ENCODE measurements around the gene GPX6.

Gene GPX6

DNA sequence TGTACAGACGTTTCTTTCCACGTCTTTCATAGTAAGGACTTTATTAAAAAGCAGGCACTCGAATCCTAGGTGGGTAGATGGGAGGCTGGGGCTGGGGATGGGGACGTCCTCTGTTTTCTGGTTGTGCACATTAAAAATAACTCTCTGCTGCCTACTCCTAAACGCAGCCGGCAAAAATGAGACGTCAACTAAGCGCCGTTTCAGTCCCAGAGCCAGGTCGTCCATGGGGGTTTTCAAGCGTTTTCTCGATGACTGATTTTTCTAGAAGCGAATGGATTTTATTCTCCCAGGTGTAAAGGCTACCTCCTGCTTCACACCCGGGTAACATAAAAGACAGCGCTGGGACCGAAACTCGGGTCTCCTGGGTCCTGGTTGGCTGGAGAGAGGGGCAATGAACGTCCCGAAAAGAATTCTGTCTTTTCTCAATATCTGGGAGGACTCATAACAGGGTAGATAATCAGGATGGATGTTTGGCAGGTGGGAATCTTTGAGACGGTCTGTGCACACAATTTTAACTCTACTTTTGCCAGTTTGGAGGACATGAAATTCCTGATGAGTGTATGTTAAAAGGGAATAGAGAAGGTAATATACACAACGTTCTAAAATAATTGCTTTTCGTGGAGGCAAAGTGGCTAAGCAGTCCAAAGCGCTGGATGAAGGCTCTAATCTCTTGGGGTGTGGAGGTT lies 25.2 kb downstream of the GPX6 start:
- TF ChIP-seq, protein P1, sequence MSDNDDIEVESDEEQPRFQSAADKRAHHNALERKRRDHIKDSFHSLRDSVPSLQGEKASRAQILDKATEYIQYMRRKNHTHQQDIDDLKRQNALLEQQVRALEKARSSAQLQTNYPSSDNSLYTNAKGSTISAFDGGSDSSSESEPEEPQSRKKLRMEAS (IDR thresholded peaks at IDR 0.05; ENCODE audit: low read depth, low read length) = no peak
- TF ChIP-seq MYC (IDR thresholded peaks at IDR 0.05; ENCODE audit: low read depth, low read length) = no peak
- no peak for TF ChIP-seq POLR2A (IDR thresholded peaks at IDR 0.05; ENCODE audit: extremely low read depth, insufficient read length)
- TF ChIP-seq, protein P2, sequence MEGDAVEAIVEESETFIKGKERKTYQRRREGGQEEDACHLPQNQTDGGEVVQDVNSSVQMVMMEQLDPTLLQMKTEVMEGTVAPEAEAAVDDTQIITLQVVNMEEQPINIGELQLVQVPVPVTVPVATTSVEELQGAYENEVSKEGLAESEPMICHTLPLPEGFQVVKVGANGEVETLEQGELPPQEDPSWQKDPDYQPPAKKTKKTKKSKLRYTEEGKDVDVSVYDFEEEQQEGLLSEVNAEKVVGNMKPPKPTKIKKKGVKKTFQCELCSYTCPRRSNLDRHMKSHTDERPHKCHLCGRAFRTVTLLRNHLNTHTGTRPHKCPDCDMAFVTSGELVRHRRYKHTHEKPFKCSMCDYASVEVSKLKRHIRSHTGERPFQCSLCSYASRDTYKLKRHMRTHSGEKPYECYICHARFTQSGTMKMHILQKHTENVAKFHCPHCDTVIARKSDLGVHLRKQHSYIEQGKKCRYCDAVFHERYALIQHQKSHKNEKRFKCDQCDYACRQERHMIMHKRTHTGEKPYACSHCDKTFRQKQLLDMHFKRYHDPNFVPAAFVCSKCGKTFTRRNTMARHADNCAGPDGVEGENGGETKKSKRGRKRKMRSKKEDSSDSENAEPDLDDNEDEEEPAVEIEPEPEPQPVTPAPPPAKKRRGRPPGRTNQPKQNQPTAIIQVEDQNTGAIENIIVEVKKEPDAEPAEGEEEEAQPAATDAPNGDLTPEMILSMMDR (IDR thresholded peaks at IDR 0.05; ENCODE audit: low read depth, low read length) = no peak
- H3K4me3 ChIP-seq (ENCODE audit: low read depth, low read length) = peak overlapping the region; percentile 77
- DNase-seq (ENCODE audit: low read depth) = peak; percentile 22

DNA sequence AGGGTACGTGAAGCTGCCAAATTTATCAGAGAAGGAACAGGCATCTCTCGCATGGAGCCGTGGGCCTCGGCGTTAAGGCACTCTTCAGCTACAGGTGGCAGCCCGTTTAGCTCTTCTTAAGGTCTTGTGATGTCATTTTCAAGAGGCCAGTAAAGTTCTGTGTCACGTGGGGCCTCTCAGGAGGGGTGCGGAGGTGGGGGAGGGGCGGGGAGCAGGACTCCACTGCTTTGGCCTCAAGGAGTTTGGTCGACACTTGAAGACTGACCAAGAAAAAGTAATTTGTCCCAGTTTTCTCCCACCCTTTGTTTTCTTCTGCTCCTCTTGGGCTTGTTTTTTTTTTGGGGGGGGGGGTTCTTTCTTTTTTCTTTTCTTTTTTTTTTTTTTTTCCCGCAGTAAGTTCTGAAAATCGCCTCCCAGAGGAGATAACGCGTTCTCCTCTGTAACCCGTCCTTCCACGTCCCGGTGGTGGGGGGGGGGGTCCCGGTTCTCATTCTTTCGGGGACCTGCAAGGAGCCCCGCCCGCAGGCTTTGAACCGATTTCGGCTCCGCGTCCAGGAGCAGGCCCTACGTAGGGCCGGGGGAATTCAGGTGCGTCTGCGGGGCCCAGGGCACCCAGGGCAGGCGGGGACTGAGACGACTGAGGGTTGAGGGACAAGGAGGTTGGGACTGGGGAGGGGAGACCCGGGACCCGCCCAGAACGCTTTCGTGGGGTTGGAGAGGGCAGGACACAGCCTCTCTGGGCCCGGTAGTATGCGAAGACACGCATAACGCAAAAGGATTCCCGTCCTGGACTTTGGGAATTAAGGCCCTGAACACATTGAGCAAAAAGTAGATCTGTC lies 26.0 kb downstream of the GPX6 start:
- TF ChIP-seq, protein P1 (IDR thresholded peaks at IDR 0.05; ENCODE audit: low read depth, low read length) = peak; percentile 91
- TF ChIP-seq, protein P2 (IDR thresholded peaks at IDR 0.05; ENCODE audit: low read depth, low read length) = no peak
- peak; percentile 48 for TF ChIP-seq POLR2A (IDR thresholded peaks at IDR 0.05; ENCODE audit: extremely low read depth, insufficient read length)
- peak; percentile 95 for DNase-seq (ENCODE audit: low read depth)
- H3K4me3 ChIP-seq (ENCODE audit: low read depth, low read length) = peak overlapping the region; percentile 77

DNA sequence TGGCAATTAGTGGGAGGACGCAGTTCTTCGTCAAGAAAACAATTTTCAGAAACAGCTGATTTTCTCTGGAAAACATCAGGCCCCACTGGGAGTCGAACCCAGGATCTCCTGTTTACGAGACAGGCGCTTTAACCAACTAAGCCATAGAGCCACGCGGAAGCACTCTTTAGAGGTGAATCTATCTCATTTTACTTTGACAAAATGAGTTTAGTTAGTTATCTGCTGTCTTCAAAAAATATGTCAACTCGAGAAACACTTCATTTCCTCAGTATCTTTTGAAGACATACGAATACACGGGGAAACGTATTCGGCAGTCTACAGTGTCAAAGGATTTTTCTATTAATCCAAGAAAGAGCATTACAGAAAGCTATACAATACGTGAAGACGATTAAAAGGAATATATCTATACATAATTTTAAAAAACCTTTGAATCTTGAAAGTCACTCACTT lies 26.7 kb downstream of the GPX6 start:
- peak overlapping the region; percentile 77 for H3K4me3 ChIP-seq (ENCODE audit: low read depth, low read length)
- peak; percentile 86 for DNase-seq (ENCODE audit: low read depth)
- TF ChIP-seq, protein P1 (IDR thresholded peaks at IDR 0.05; ENCODE audit: low read depth, low read length) = peak; percentile 51; the same call in 1 of the 2 replicates
- TF ChIP-seq POLR2A (IDR thresholded peaks at IDR 0.05; ENCODE audit: extremely low read depth, insufficient read length) (no peak), MYC (IDR thresholded peaks at IDR 0.05; ENCODE audit: low read depth, low read length) (no peak; the same call in 1 of the 2 replicates)
- TF ChIP-seq, protein P2 (IDR thresholded peaks at IDR 0.05; ENCODE audit: low read depth, low read length) = no peak

DNA sequence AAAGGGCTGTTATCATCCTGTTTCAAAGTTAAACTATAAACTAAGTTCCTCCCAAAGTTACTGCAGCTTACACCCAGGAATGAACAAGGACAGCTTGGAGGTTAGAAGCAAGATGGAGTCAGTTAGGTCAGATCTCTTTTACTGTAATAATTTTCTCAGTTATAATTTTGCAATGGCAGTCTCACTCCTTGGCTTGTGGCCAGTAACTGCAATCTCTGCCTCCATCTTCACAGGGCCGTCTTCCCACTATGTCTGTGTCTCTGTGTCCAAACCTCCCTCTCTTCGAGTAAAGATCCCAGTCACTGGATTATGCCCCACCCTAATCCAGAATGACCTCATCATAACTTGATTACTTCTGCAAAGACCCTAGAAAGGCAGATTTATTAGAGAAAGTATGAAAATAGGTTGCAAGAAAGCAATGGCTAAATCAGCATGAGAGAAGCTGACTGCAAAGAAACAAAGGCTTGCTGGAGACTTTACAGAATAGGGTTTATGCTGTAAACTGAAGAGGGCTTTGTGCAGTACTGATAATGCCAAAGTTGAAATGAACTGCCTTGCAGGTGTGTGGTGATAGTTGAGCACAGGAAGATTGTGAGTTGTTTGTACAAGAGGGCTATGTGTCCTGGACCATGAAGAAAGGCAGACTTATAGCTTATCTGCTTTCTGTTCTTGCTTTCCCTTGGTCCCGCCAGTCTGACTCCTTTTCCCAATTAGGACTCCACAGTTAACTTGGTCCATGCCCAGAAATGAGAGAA lies 28.4 kb downstream of the GPX6 start:
- H3K4me3 ChIP-seq (ENCODE audit: low read depth, low read length) = no peak overlapping the region
- DNase-seq (ENCODE audit: low read depth) = no peak
- TF ChIP-seq, protein P1 (IDR thresholded peaks at IDR 0.05; ENCODE audit: low read depth, low read length) = no peak
- TF ChIP-seq MYC (IDR thresholded peaks at IDR 0.05; ENCODE audit: low read depth, low read length) (no peak), POLR2A (IDR thresholded peaks at IDR 0.05; ENCODE audit: extremely low read depth, insufficient read length) (no peak)
- TF ChIP-seq, protein P2 (IDR thresholded peaks at IDR 0.05; ENCODE audit: low read depth, low read length) = no peak

DNA sequence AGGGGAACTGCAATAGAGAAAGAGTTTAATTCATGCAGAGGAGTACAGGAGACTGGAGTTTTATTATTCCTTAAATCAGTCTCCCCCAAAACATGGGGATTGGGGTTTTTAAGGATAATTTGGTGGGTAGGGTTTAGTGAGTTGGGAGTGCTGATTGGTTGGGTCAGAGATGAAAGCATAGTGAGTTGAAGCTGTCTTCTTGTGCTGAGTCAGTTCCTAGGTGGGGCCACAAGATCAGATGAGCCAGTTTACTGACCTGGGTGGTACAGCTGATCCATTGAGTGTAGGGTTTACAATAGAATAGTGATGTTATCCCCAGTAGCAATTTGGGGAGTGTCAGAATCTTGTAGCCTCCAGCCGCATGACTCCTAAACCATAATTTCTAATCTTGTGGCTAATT lies 29.1 kb downstream of the GPX6 start:
- H3K4me3 ChIP-seq (ENCODE audit: low read depth, low read length) = no peak overlapping the region
- TF ChIP-seq POLR2A (IDR thresholded peaks at IDR 0.05; ENCODE audit: extremely low read depth, insufficient read length) (no peak), MYC (IDR thresholded peaks at IDR 0.05; ENCODE audit: low read depth, low read length) (no peak)
- TF ChIP-seq, protein P1 (IDR thresholded peaks at IDR 0.05; ENCODE audit: low read depth, low read length) = no peak
- TF ChIP-seq, protein P2 (IDR thresholded peaks at IDR 0.05; ENCODE audit: low read depth, low read length) = no peak
- DNase-seq (ENCODE audit: low read depth) = no peak
